Esophagus muscularis mucosa (tissue), 4 donors: ENCODE data around the gene NIPBL. TPM values are rescaled to one million over a fixed set of nuclear protein-coding genes. Genes with fewer than 3 reads are reported as not detected.

Experiments
- DNase-seq: peaks from one replicate; pipeline ENCODE4 v3.0.0-alpha.2; 2017; ENCODE audit errors: extremely low spot score
- H3K27ac ChIP-seq, 4 donors: fragments of 200-600 bp; sonication (generic); replicated peaks in 1 of 4; 1 replicate in 3 of 4; 2 replicates in 1 of 4; pipeline ENCODE4 v1.5.1; 2016 to 2019; ENCODE audit warnings: mild to moderate bottlenecking in 1 of 4
- H3K27me3 ChIP-seq, 4 donors: fragments of 200-600 bp; sonication (generic); one replicate each; pipeline versions ENCODE4 v1.5.1 to v1.6.0; 2016 to 2019
- H3K36me3 ChIP-seq, 4 donors: fragments of 200-600 bp; sonication (generic); one replicate each; pipeline ENCODE4 v1.5.1; 2016 to 2019
- H3K4me1 ChIP-seq, 4 donors: fragments of 200-600 bp; sonication (generic); one replicate each; pipeline ENCODE4 v1.5.1; 2016 to 2019
- H3K4me3 ChIP-seq, 4 donors: fragments of 200-600 bp; sonication (generic); 1 replicate in 2 of 4; 2 replicates in 2 of 4; pipeline ENCODE4 v1.5.1; 2016 to 2019; ENCODE audit warnings: mild to moderate bottlenecking in 4 of 4, moderate library complexity in 1 of 4
- H3K9me3 ChIP-seq, 4 donors: fragments of 200-600 bp; sonication (generic); 1 replicate in 3 of 4; 2 replicates in 1 of 4; pipeline ENCODE4 v1.5.1; 2016 to 2019
- CTCF ChIP-seq, 3 experiments: fragments of 200-600 bp in 2 of 3; fragments of 450-650 bp in 1 of 3; sonication (generic) in 2 of 3; IDR thresholded peaks; one replicate each; pipeline ENCODE4 v1.5.1; 2017 to 2019; ENCODE audit warnings: antibody characterized with exemption in 3 of 3, mild to moderate bottlenecking in 2 of 3, moderate library complexity in 1 of 3
- EP300 ChIP-seq: sonication (generic); formaldehyde crosslinking; IDR thresholded peaks from one replicate; pipeline ENCODE4 v1.6.1; 2017; ENCODE audit warnings: antibody characterized with exemption
- POLR2A ChIP-seq: fragments of 450-650 bp; IDR thresholded peaks from one replicate; pipeline ENCODE4 v1.6.1; 2017; ENCODE audit warnings: antibody characterized with exemption, moderate library complexity, mild to moderate bottlenecking, low read depth
- POLR2AphosphoS5 ChIP-seq, 2 donors: sonication (generic); formaldehyde crosslinking; IDR thresholded peaks; one replicate each; pipeline ENCODE4 v1.6.1; 2017; ENCODE audit warnings: antibody characterized with exemption in 2 of 2
- WGBS: methylation state at CpG from one replicate; pipeline ENCODE4 v1.1.5; 2018; 5-methylcytosine and 5-hydroxymethylcytosine counted together
- intact Hi-C: fragments of 100-400 bp; cut with DNase I; formaldehyde crosslinking; loops from one replicate; pipeline ENCODE4 v1.15.1; 2023
- total RNA-seq, 4 donors: library from RNA; depleted of rRNA; stranded (reverse); fragments of >200 nt; gene quantifications; one replicate each; pipeline versions ENCODE4 v1.1.0 to v1.2.1, GENCODE V29; 2016

Gene NIPBL
- total RNA-seq, 4 donors from 2014 or later, result 38.9 to 50.3 (median 40.0) TPM

- H3K27me3 ChIP-seq, result no peaks in the 10 kb centered on the region
- intact Hi-C loops, result no loop called here
- no peak for DNase-seq
- H3K27ac ChIP-seq, result no peak overlapping the region
- no peaks in the 10 kb centered on the region for H3K9me3 ChIP-seq
- H3K4me3 ChIP-seq, result no peak overlapping the region
- 95% methylated on average over 1 of the region's 1 CpG for WGBS
- H3K4me1 ChIP-seq, result peaks cover 23 to 32% (median 26%) of the 10 kb centered on the region in 4 donors
- no peak for TF ChIP-seq EP300
- TF ChIP-seq CTCF (IDR thresholded peaks at IDR 0.05), result no peak
- TF ChIP-seq POLR2A, result no peak
- TF ChIP-seq POLR2AphosphoS5 (IDR thresholded peaks at IDR 0.05), result no peak
- H3K36me3 ChIP-seq, result no peaks in the 10 kb centered on the region
These were observed 56.1 kb downstream of the NIPBL start for GRCh38 chr5:36932699-36933098.

GRCh38 chr5:36934740-36935356 lies 58.3 kb downstream of the NIPBL start:
- intact Hi-C loops, result no loop called here
- no peaks in the 10 kb centered on the region for H3K27me3 ChIP-seq
- H3K36me3 ChIP-seq, result no peaks in the 10 kb centered on the region
- no peaks in the 10 kb centered on the region for H3K9me3 ChIP-seq
- WGBS, result 88% methylated on average over 3 of the region's 3 CpGs
- TF ChIP-seq CTCF (IDR thresholded peaks at IDR 0.05), result no peak
- TF ChIP-seq EP300, result no peak
- TF ChIP-seq POLR2A, result no peak
- TF ChIP-seq POLR2AphosphoS5 (IDR thresholded peaks at IDR 0.05), result no peak
- H3K27ac ChIP-seq, result no peak overlapping the region
- no peak for DNase-seq
- no peak overlapping the region for H3K4me3 ChIP-seq
- peaks cover 16 to 35% (median 22%) of the 10 kb centered on the region in 4 donors for H3K4me1 ChIP-seq

- H3K27me3 ChIP-seq, result no peaks in the 10 kb centered on the region
- no peak for DNase-seq
- H3K27ac ChIP-seq, result no peak overlapping the region
- WGBS, result 96% methylated on average over 1 of the region's 1 CpG
- TF ChIP-seq POLR2A (no peak), CTCF (IDR thresholded peaks at IDR 0.05) (no peak), EP300 (no peak), POLR2AphosphoS5 (IDR thresholded peaks at IDR 0.05) (no peak)
- H3K4me3 ChIP-seq, result no peak overlapping the region
- intact Hi-C loops, result no loop called here
- no peaks in the 10 kb centered on the region for H3K9me3 ChIP-seq
- peaks cover 18 to 44% (median 25%) of the 10 kb centered on the region in 4 donors for H3K4me1 ChIP-seq
- H3K36me3 ChIP-seq, result no peaks in the 10 kb centered on the region
These were observed 59.2 kb downstream of the NIPBL start for GRCh38 chr5:36935805-36936204.

- Histone ChIP-seq H3K27me3 (no peaks in the 10 kb centered on the region), H3K4me1 (peaks cover 18 to 39% (median 26%) of the 10 kb centered on the region in 4 donors), H3K27ac (no peak overlapping the region), H3K4me3 (no peak overlapping the region), H3K36me3 (no peaks in the 10 kb centered on the region), H3K9me3 (no peaks in the 10 kb centered on the region)
- TF ChIP-seq POLR2A (no peak), POLR2AphosphoS5 (IDR thresholded peaks at IDR 0.05) (no peak), EP300 (no peak), CTCF (IDR thresholded peaks at IDR 0.05) (no peak)
- no peak for DNase-seq
- intact Hi-C loops, result no loop called here
- WGBS, result 80% methylated on average over 3 of the region's 3 CpGs
These were observed 59.7 kb downstream of the NIPBL start for GRCh38 chr5:36936309-36936708.

GRCh38 chr5:36938129-36938528 lies 61.6 kb downstream of the NIPBL start:
- intact Hi-C loops, result no loop called here
- peaks cover 18 to 38% (median 26%) of the 10 kb centered on the region in 4 donors for H3K4me1 ChIP-seq

More at GRCh38 chr5:36938129-36938528, 61.6 kb downstream of the NIPBL start:
- Histone ChIP-seq H3K36me3 (no peaks in the 10 kb centered on the region), H3K27me3 (no peaks in the 10 kb centered on the region), H3K27ac (no peak overlapping the region), H3K4me3 (no peak overlapping the region), H3K9me3 (no peaks in the 10 kb centered on the region)
- WGBS, result 95% methylated on average over 5 of the region's 5 CpGs
- no peak for DNase-seq
- TF ChIP-seq CTCF (IDR thresholded peaks at IDR 0.05), result no peak
- no peak for TF ChIP-seq POLR2AphosphoS5 (IDR thresholded peaks at IDR 0.05)
